K562 (cell line): ENCODE data around the gene EIF2AK2. TPM values are rescaled to one million over a fixed set of nuclear protein-coding genes. Genes with fewer than 3 reads are reported as not detected.

Source experiments
- ATAC-seq: fragments of 200-7000 bp; cut with Tn5 transposase; 3 replicates; pipeline ENCODE4 v1.9.1; 2020; ENCODE audit warnings: moderate library complexity
- BruUV-seq: library from RNA; stranded (reverse); fragments of 400-500 nt; replicated peaks from 2 replicates; lab custom pipeline; 2021; lab: Mats Ljungman, UMichigan
- CTCF ChIA-PET: fragments of 300-600 bp; formaldehyde crosslinking; extraction: SDS; loops from one replicate; lab custom pipeline; 2021; ENCODE audit warnings: low intra/inter-chr PET ratio; lab: Yijun Ruan, JAX
- POLR2A ChIA-PET: fragments of 300-600, 350-650 bp; sonication (Branson Sonifier 250); formaldehyde crosslinking; extraction: SDS; loops from one replicate; lab custom pipeline; 2021; ENCODE audit warnings: antibody characterized with exemption, inconsistent platforms; lab: Yijun Ruan, JAX
- DNase-seq, 4 experiments: peaks; one replicate each; pipeline versions ENCODE4 v3.0.0 to v3.0.0-alpha.2; 2011 to 2018; ENCODE audit warnings: low spot score in 3 of 4, mixed read lengths in 3 of 4; ENCODE audit errors: extremely low read depth in 1 of 4
- FAIRE-seq: peaks from 2 replicates; lab custom pipeline; 2011; peaks lifted over from hg19 to GRCh38; lab: Jason Lieb, UNC
- H2AFZ ChIP-seq: 2 replicates; pipeline ENCODE4 v1.6.0; 2011; ENCODE audit warnings: low read depth, low read length, control low read depth, inconsistent platforms
- H3K27ac ChIP-seq: fragments of 200-600 bp; 3 replicates; pipeline ENCODE4 v1.8.0; 2011; ENCODE audit warnings: low read depth, mild to moderate bottlenecking, control low read depth, inconsistent platforms, low read length, moderate library complexity, mixed read lengths; ENCODE audit errors: extremely low read depth
- H3K27me3 ChIP-seq, 2 experiments: fragments of 300-600 bp in 1 of 2; 2 replicates in 1 of 2; 3 replicates in 1 of 2; pipeline versions ENCODE4 v1.6.0 to v1.8.0; 2011; ENCODE audit warnings: inconsistent platforms in 2 of 2, low read length in 2 of 2, mild to moderate bottlenecking in 1 of 2, mixed read lengths in 1 of 2, moderate library complexity in 1 of 2; ENCODE audit not compliant: control insufficient read depth in 2 of 2, insufficient read depth in 2 of 2
- H3K36me3 ChIP-seq: fragments of 300-600 bp; 3 replicates; pipeline ENCODE4 v1.8.0; 2011; ENCODE audit warnings: mild to moderate bottlenecking, low read length, inconsistent platforms; ENCODE audit not compliant: control insufficient read depth, insufficient read depth
- H3K4me1 ChIP-seq, 2 experiments: fragments of 200-600 bp in 1 of 2; replicated peaks in 1 of 2; 2 replicates in 1 of 2; 3 replicates in 1 of 2; pipeline versions ENCODE4 v1.5.1 to v1.8.0; 2011; ENCODE audit warnings: inconsistent platforms in 2 of 2, low read length in 2 of 2, mild to moderate bottlenecking in 1 of 2, mixed read lengths in 1 of 2, moderate library complexity in 1 of 2; ENCODE audit not compliant: control insufficient read depth in 2 of 2, insufficient read depth in 2 of 2
- H3K4me2 ChIP-seq: 2 replicates; pipeline ENCODE4 v1.6.1; 2011; ENCODE audit warnings: low read length, control low read depth, inconsistent platforms, mixed read lengths; ENCODE audit not compliant: insufficient read depth
- H3K4me3 ChIP-seq: fragments of 200-600 bp; sonication (generic), shearing (Covaris generic); 2 replicates; pipeline ENCODE4 v1.5.1; 2016; ENCODE audit warnings: control low read depth, inconsistent platforms
- H3K79me2 ChIP-seq: fragments of 200-600 bp; 3 replicates; pipeline ENCODE4 v1.8.0; 2011; ENCODE audit warnings: low read length, inconsistent platforms; ENCODE audit not compliant: control insufficient read depth, insufficient read depth
- H3K9ac ChIP-seq, 2 experiments: 2 replicates each; pipeline versions ENCODE4 v1.6.0 to v1.6.1; 2011; ENCODE audit warnings: low read depth in 2 of 2, low read length in 2 of 2, control low read depth in 1 of 2, inconsistent platforms in 1 of 2, mild to moderate bottlenecking in 1 of 2, mixed read lengths in 1 of 2; ENCODE audit not compliant: insufficient read depth in 1 of 2
- H3K9me1 ChIP-seq: one replicate; pipeline ENCODE4 v1.6.0; 2011; ENCODE audit warnings: inconsistent platforms, mild to moderate bottlenecking, low read length, moderate library complexity; ENCODE audit not compliant: control insufficient read depth, insufficient read depth
- H3K9me3 ChIP-seq: replicated peaks from 2 replicates; pipeline ENCODE4 v1.5.1; 2011; ENCODE audit warnings: low read depth, low read length, inconsistent platforms; ENCODE audit not compliant: control insufficient read depth, insufficient read depth
- H4K20me1 ChIP-seq: replicated peaks from 2 replicates; pipeline ENCODE4 v1.6.1; 2011; ENCODE audit warnings: low read length, inconsistent platforms, mixed read lengths; ENCODE audit not compliant: control insufficient read depth, insufficient read depth
- CBX3 ChIP-seq, 2 experiments: IDR thresholded peaks; 1 replicate in 1 of 2; 2 replicates in 1 of 2; pipeline ENCODE4 v1.6.1; 2012; ENCODE audit warnings: inconsistent platforms in 2 of 2, low read length in 2 of 2, borderline replicate concordance in 1 of 2, control low read depth in 1 of 2
- CREB1 ChIP-seq, 2 experiments: sonication (generic) in 1 of 2; formaldehyde crosslinking in 1 of 2; IDR thresholded peaks; 2 replicates each; pipeline versions ENCODE4 v1.6.1 to v1.8.0; 2012 to 2022; ENCODE audit warnings: inconsistent platforms in 1 of 2, mild to moderate bottlenecking in 1 of 2, missing genetic modification reagents in 1 of 2, moderate library complexity in 1 of 2
- FIP1L1 ChIP-seq: fragments of 200-400 bp; formaldehyde crosslinking; IDR thresholded peaks from 2 replicates; pipeline ENCODE4 v1.6.1; 2018; ENCODE audit warnings: mild to moderate bottlenecking, low read depth, low read length; ENCODE audit not compliant: poor library complexity, severe bottlenecking
- FOSL1 ChIP-seq: fragments of 200-800 bp; sonication (Bioruptor generic); conservative IDR thresholded peaks from 2 replicates; pipeline ENCODE4 v1.6.1; 2016; ENCODE audit warnings: missing genetic modification characterization, missing compliant biosample characterization
- HMBOX1 ChIP-seq: sonication (generic); IDR thresholded peaks from 2 replicates; pipeline ENCODE4 v1.6.1; 2016
- JUND ChIP-seq, 2 experiments: IDR thresholded peaks; 2 replicates in 1 of 2; 3 replicates in 1 of 2; pipeline ENCODE4 v1.6.1; 2011; ENCODE audit warnings: borderline replicate concordance in 2 of 2, low read depth in 2 of 2, low read length in 2 of 2, improper control_type of control experiment in 1 of 2, missing biosample characterization in 1 of 2, missing genetic modification characterization in 1 of 2, missing genetic modification reagents in 1 of 2
- NFE2 ChIP-seq: IDR thresholded peaks from 2 replicates; pipeline ENCODE4 v1.6.1; 2014; ENCODE audit warnings: antibody characterized with exemption, low read depth
- TAF7 ChIP-seq: fragments of 450-650 bp; IDR thresholded peaks from 2 replicates; pipeline ENCODE4 v1.6.1; 2016; ENCODE audit warnings: missing genetic modification characterization, missing compliant biosample characterization
- WGBS: fragments of 100-300 bp; shearing (Covaris generic); methylation state at CpG from one replicate; pipeline ENCODE4 v1.1.6; 2016; ENCODE audit warnings: low coverage, mixed read lengths; ENCODE audit not compliant: insufficient coverage; ENCODE audit errors: missing lambda C conversion rate; 5-methylcytosine and 5-hydroxymethylcytosine counted together
- in situ Hi-C: fragments of 300-500 bp; cut with MboI; formaldehyde crosslinking; loops from 4 replicates; pipeline ENCODE4 v1.15.0; 2018; ENCODE audit warnings: inconsistent platforms, mixed read lengths
- intact Hi-C: fragments of 100-400 bp; cut with micrococcal nuclease; formaldehyde crosslinking; loops from 2 replicates; pipeline ENCODE4 v1.14.2; 2022
- polyA plus RNA-seq, 8 experiments: library from polyadenylated mRNA; depleted of rRNA in 4 of 8; stranded (reverse) in 5 of 8; unstranded in 3 of 8; fragments of >200 nt; fragmentation: Nextera tagmentation in 2 of 8; fragmentation: Illumina TruSeq in 1 of 8; extraction: Ambion mirVana in 2 of 8; extraction: Trizol in 1 of 8; gene quantifications; 2 replicates each; pipeline versions ENCODE4 v1.2.1 to v1.2.3, GENCODE V29; 2011 to 2014; ENCODE audit warnings: inconsistent platforms in 1 of 8, missing spikeins in 1 of 8
- total RNA-seq, 7 experiments: library from RNA; depleted of rRNA in 6 of 7; stranded (reverse); fragments of >200 nt in 6 of 7; fragmentation: Illumina TruSeq in 2 of 7; extraction: Trizol in 2 of 7; gene quantifications; 2 replicates each; pipeline versions ENCODE4 v1.2.1 to v1.2.3, GENCODE V29; 2011 to 2021; ENCODE audit warnings: low replicate concordance in 1 of 7
- TF ChIP-seq, protein P1 (sequence below), 2 experiments: fragments of 450-650 bp in 1 of 2; sonication (generic) in 1 of 2; formaldehyde crosslinking in 1 of 2; IDR thresholded peaks in 1 of 2; conservative IDR thresholded peaks in 1 of 2; 2 replicates each; pipeline versions ENCODE4 v1.6.1 to v1.8.1; 2016 to 2023; ENCODE audit warnings: mild to moderate bottlenecking in 2 of 2, moderate library complexity in 2 of 2, inconsistent platforms in 1 of 2, missing genetic modification reagents in 1 of 2

The EIF2AK2 gene
- total and polyA plus RNA-seq, 9 of the 15 experiments (the other 6 are each of a cell fraction or from before 2014, with no cell fraction given): 3.8 to 19.5 (median 13.3) TPM

GRCh38 chr2:37085731-37086147 is 71.0 kb downstream of the EIF2AK2 start:
- CTCF ChIA-PET: interaction anchor here (0.7 kb wide), 1 partner anchor 1891 kb away, joined by 3 read pairs; no protein-coding TSS in a partner anchor
- TF ChIP-seq NFE2 (0 out of 2 replicates have a peak, but pooled peaks have one; percentile 11), JUND (IDR thresholded peaks at IDR 0.05; ENCODE audit: borderline replicate concordance, low read depth, low read length) (no peak), JUND (tag; IDR thresholded peaks at IDR 0.05; ENCODE audit: borderline replicate concordance, low read depth, low read length) (0 out of 3 replicates have a peak, but pooled peaks have one; percentile 26), TAF7 (tag) (no peak), FOSL1 (tag) (peak; percentile 48; the same call in 1 of the 2 replicates), HMBOX1 (0 out of 2 replicates have a peak, but pooled peaks have one; percentile 39), CBX3 (IDR thresholded peaks at IDR 0.05; ENCODE audit: borderline replicate concordance in 1 of 2, low read length in 2 of 2) (peak in 1 of 2 experiments; percentile 30; a peak in 1 of 3 replicates), FIP1L1 (no peak), CREB1 (IDR thresholded peaks at IDR 0.05) (peak; percentile 41; the same call in 1 of the 2 replicates), CREB1 (CRISPR knock-in tag; IDR thresholded peaks at IDR 0.05) (no peak)
- TF ChIP-seq, protein P1, sequence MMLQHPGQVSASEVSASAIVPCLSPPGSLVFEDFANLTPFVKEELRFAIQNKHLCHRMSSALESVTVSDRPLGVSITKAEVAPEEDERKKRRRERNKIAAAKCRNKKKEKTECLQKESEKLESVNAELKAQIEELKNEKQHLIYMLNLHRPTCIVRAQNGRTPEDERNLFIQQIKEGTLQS (IDR thresholded peaks at IDR 0.05): peak; percentile 72
- TF ChIP-seq, protein P1 (CRISPR knock-in tag; conservative IDR thresholded peaks at IDR 0.05): no peak
- Histone ChIP-seq H2AFZ (no peak overlapping the region), H3K9ac (peak overlapping the region; percentile 11 to 86; a peak in 3 of 4 replicates), H3K79me2 (peaks cover 41% of the 10 kb centered on the region), H3K36me3 (peaks cover 58% of the 10 kb centered on the region), H3K9me1 (no peaks in the 10 kb centered on the region), H3K27me3 (no peaks in the 10 kb centered on the region), H4K20me1 (no peaks in the 10 kb centered on the region), H3K4me1 (peaks cover 5 to 11% of the 10 kb centered on the region in 2 experiments; a peak in 3 of 5 replicates), H3K27ac (peak overlapping the region; percentile 0; the same call in 1 of the 3 replicates), H3K4me3 (peak overlapping the region; percentile 76; the same call in 1 of the 2 replicates), H3K9me3 (no peaks in the 10 kb centered on the region), H3K4me2 (peak overlapping the region; percentile 100)
- WGBS: 10% methylated on average over 1 of the region's 1 CpG
- ATAC-seq: no peak
- POLR2A ChIA-PET: interaction anchor here (1.1 to 1.6 kb wide), 2 partner anchors 15 to 54 kb away, joined by 4 read pairs; no protein-coding TSS in a partner anchor
- no TSS peak for BruUV-seq
- DNase-seq: peak in 2 of 4 experiments; percentile 24 to 55
- no peak for FAIRE-seq
- in situ Hi-C loops (no loop called here), intact Hi-C loops (no loop called here)
